Thymus (tissue), 11 donors: ENCODE results near the gene OBP2B. TPM values are rescaled to one million over a fixed set of nuclear protein-coding genes. Genes with fewer than 3 reads are reported as not detected.
"Not testable (repeated sequence)": the region's sequence is repeated elsewhere in the genome, so short reads cannot be mapped to it uniquely, and the experiment has no call there.

Experiments
- DNase-seq, 9 donors: peaks; one replicate each; pipeline ENCODE4 v3.0.0-alpha.2; 2013; ENCODE audit warnings: low spot score in 9 of 9, low read depth in 6 of 9, missing footprints in 1 of 9
- H3K27ac ChIP-seq, 2 donors: one replicate each; pipeline ENCODE4 v1.5.1; 2013; ENCODE audit warnings: control low read depth in 1 of 2, low read depth in 1 of 2, low read length in 1 of 2, mild to moderate bottlenecking in 1 of 2, moderate library complexity in 1 of 2
- H3K27me3 ChIP-seq, 2 donors: one replicate each; pipeline ENCODE4 v1.5.1; 2013; ENCODE audit warnings: low read length in 1 of 2; ENCODE audit not compliant: control insufficient read depth in 2 of 2, insufficient read depth in 1 of 2
- H3K36me3 ChIP-seq, 2 donors: one replicate each; pipeline ENCODE4 v1.5.1; 2013; ENCODE audit warnings: low read length in 1 of 2, mild to moderate bottlenecking in 1 of 2, moderate library complexity in 1 of 2; ENCODE audit not compliant: control insufficient read depth in 2 of 2, insufficient read depth in 2 of 2
- H3K4me1 ChIP-seq, 2 donors: one replicate each; pipeline ENCODE4 v1.5.1; 2013; ENCODE audit warnings: low read length in 2 of 2; ENCODE audit not compliant: control insufficient read depth in 2 of 2, insufficient read depth in 2 of 2
- H3K4me3 ChIP-seq, 2 donors: one replicate each; pipeline ENCODE4 v1.5.1; 2013; ENCODE audit warnings: low read length in 2 of 2, control low read depth in 1 of 2, mild to moderate bottlenecking in 1 of 2
- H3K9me3 ChIP-seq, 2 donors: one replicate each; pipeline ENCODE4 v1.5.1; 2013; ENCODE audit warnings: low read length in 1 of 2, mild to moderate bottlenecking in 1 of 2; ENCODE audit not compliant: control insufficient read depth in 2 of 2, insufficient read depth in 1 of 2
- WGBS: extraction: QIAGEN DNeasy Blood & Tissue Kit; methylation state at CpG from one replicate; pipeline ENCODE4 v1.1.7; 2013; 5-methylcytosine and 5-hydroxymethylcytosine counted together
- polyA plus RNA-seq: library from polyadenylated mRNA; stranded (reverse); fragments of 200-250 nt; gene quantifications from one replicate; pipeline ENCODE4 v1.2.3, GENCODE V29; 2013
- total RNA-seq: library from RNA; stranded (reverse); fragments of 120-200 nt; gene quantifications from one replicate; pipeline ENCODE4 v1.2.4, GENCODE V29; 2013
- donor health status: healthy.

Gene OBP2B
- total and polyA plus RNA-seq, 2 donors = 0.09 TPM; not detected in 1

- Histone ChIP-seq H3K4me1 (peaks cover 0 to 14% of the 10 kb centered on the region in 2 donors), H3K4me3 (no peak overlapping the region), H3K27me3 (peaks cover 0 to 12% of the 10 kb centered on the region in 2 donors), H3K27ac (no peak overlapping the region), H3K9me3 (no peaks in the 10 kb centered on the region), H3K36me3 (no peaks in the 10 kb centered on the region)
- 95% methylated on average over 31 of the region's 31 CpGs for WGBS
- DNase-seq = no peak
Measured at GRCh38 chr9:133234577-133235322, 25.7 kb upstream of the OBP2B start.

GRCh38 chr9:133233681-133234432 lies 24.8 kb upstream of the OBP2B start:
- Histone ChIP-seq H3K27me3 (peaks cover 0 to 8% of the 10 kb centered on the region in 2 donors), H3K36me3 (no peaks in the 10 kb centered on the region), H3K4me1 (peaks cover 0 to 9% of the 10 kb centered on the region in 2 donors), H3K4me3 (no peak overlapping the region), H3K27ac (no peak overlapping the region), H3K9me3 (no peaks in the 10 kb centered on the region)
- 88% methylated on average over 32 of the region's 32 CpGs for WGBS
- no peak for DNase-seq

GRCh38 chr9:133231934-133232568 lies 23.0 kb upstream of the OBP2B start:
- not testable (repeated sequence) for H3K4me3 ChIP-seq, DNase-seq, H3K4me1 ChIP-seq, H3K9me3 ChIP-seq, H3K36me3 ChIP-seq, H3K27me3 ChIP-seq, H3K27ac ChIP-seq
- WGBS = 95% methylated on average over 24 of the region's 24 CpGs

GRCh38 chr9:133230514-133230913 lies 21.5 kb upstream of the OBP2B start:
- H3K27ac ChIP-seq, H3K4me3 ChIP-seq, H3K4me1 ChIP-seq, H3K27me3 ChIP-seq, H3K9me3 ChIP-seq, DNase-seq, H3K36me3 ChIP-seq: not testable (repeated sequence)
- 97% methylated on average over 7 of the region's 7 CpGs for WGBS

- DNase-seq = no peak
- Histone ChIP-seq H3K36me3 (no peaks in the 10 kb centered on the region), H3K27ac (no peak overlapping the region), H3K4me1 (no peaks in the 10 kb centered on the region), H3K27me3 (no peaks in the 10 kb centered on the region), H3K9me3 (no peaks in the 10 kb centered on the region), H3K4me3 (no peak overlapping the region)
- 95% methylated on average over 5 of the region's 5 CpGs for WGBS
Measured at GRCh38 chr9:133230093-133230492, 21.0 kb upstream of the OBP2B start.

GRCh38 chr9:133228474-133229193 lies 19.6 kb upstream of the OBP2B start:
- H3K36me3 ChIP-seq, H3K4me1 ChIP-seq, H3K27ac ChIP-seq, H3K27me3 ChIP-seq, H3K9me3 ChIP-seq, H3K4me3 ChIP-seq, DNase-seq: not testable (repeated sequence)
- 95% methylated on average over 22 of the region's 22 CpGs for WGBS

GRCh38 chr9:133227996-133228395 lies 18.9 kb upstream of the OBP2B start:
- H3K27me3 ChIP-seq, DNase-seq, H3K27ac ChIP-seq, H3K4me1 ChIP-seq, H3K4me3 ChIP-seq, H3K9me3 ChIP-seq, H3K36me3 ChIP-seq: not testable (repeated sequence)
- WGBS = 93% methylated on average over 8 of the region's 8 CpGs

- WGBS = 94% methylated on average over 11 of the region's 11 CpGs
- Histone ChIP-seq H3K27ac (no peak overlapping the region), H3K27me3 (no peaks in the 10 kb centered on the region), H3K9me3 (no peaks in the 10 kb centered on the region), H3K36me3 (no peaks in the 10 kb centered on the region), H3K4me1 (no peaks in the 10 kb centered on the region), H3K4me3 (no peak overlapping the region)
- no peak for DNase-seq
Measured at GRCh38 chr9:133227242-133227860, 18.3 kb upstream of the OBP2B start.
